Adrenal gland (tissue), 5 donors: ENCODE measurements around the gene SLFN11.

Source experiments
- CTCF ChIP-seq, 6 experiments: fragments of 450-650 bp in 4 of 6; fragments of 200-600 bp in 2 of 6; sonication (generic) in 1 of 6; IDR thresholded peaks; 1 replicate in 5 of 6; 2 replicates in 1 of 6; pipeline versions ENCODE4 v1.5.1 to v1.8.0; 2016 to 2021; ENCODE audit warnings: antibody characterized with exemption in 6 of 6, mild to moderate bottlenecking in 2 of 6, moderate library complexity in 1 of 6
- POLR2A ChIP-seq, 2 donors: fragments of 450-650 bp; IDR thresholded peaks; one replicate each; pipeline ENCODE4 v1.6.1; 2017; ENCODE audit warnings: antibody characterized with exemption in 2 of 2, mild to moderate bottlenecking in 2 of 2, moderate library complexity in 1 of 2
- donor health status: DM: no; HTN: no; CAD: no.

DNA sequence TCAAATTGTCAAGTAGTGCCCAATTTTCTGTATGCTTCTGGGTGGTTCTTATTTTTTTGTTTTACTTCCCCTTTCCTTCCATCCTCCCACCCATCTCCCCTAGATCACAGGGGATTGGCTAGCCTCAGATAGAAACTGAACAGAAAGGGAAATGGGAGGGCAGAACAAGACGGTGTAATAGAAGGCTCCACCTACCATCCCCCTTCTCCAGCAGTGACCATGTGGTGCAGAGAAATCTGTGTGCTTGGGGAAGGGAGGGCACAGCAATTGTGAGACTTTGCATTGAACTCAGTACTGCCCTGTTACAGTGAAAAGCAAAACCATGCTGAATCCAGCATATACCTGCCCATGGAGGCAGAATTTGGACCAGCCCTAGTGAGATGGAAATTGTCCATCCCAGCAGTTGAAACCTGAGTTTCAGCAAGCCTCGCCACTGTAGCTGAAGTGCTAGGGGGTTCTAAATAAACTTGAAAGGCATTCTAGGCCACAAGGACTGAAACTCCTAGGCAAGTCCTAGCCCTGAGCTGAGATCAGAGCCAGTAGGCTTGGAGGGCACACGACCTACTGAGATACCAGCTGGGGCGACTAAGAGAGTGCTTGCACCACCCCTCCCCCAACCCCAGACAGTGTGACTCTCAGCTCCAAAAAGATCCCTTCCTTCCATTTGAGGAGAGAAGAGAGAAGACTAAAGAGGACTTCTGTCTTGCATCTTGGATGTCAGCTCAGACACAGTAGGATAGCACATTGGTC, 5.2 kb downstream of the SLFN11 start:
- TF ChIP-seq CTCF (IDR thresholded peaks at IDR 0.05): no peak
- no peak for TF ChIP-seq POLR2A (IDR thresholded peaks at IDR 0.05)
